Measurements from ENCODE around the gene PPP1R9A.

Gene PPP1R9A

DNA sequence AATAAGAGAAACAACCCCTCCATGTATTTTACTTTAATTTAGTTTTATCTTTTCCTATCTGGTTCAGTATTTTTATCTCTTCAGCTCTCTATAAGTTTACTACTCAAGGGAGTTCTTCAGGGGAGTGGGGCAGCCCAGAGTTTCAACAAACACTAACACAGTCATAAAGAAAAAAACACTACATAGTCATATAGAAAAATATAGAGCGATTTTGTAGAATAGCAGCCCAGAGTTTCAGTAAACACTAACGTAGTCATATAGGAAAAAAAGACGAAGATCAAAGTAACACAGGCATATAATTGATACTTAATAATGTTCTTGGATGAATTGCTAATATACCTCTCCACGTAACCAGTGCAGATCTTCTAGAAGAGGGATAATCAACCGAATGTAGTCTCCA, 362.2 kb downstream of the PPP1R9A start:
- DNase-seq = no peak

DNA sequence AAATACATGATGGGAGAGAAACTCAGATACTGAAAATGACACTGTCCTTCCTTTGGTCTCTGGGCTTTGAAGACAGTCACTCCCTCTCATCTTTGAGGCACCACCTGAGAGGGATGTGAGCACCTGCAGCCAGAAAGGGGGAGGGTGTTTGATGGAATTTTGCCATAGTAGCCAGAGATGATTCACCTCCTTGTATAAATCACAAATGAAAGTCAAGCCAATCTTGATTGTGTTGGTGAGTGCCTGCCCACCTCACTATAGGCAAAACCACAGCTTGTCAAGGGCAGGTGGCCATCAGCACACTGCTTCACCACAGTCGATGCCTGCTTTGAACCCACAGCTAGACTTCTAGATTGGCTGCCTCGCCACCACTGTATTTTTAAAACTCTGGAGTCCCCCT, 368.7 kb downstream of the PPP1R9A start:
- no peak for DNase-seq

DNA sequence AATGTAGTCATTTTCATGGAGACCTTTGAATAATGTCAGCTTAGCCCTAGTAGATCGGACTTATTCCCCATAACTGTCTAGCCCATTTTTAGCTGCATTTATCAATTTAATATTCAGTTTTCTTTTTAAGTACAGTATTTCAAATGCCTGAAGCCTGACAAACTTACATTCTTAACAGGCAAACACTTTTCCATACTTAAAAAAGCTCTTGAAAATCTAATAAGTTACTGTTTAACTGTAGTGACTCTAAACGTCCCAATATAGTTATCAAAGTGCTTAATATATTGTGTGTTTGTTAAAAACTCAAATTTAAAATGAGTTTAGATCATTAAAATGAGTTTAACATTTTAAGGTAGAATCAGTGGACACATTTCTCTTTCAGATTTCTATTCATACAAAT, 372.0 kb downstream of the PPP1R9A start:
- DNase-seq = no peak

DNA sequence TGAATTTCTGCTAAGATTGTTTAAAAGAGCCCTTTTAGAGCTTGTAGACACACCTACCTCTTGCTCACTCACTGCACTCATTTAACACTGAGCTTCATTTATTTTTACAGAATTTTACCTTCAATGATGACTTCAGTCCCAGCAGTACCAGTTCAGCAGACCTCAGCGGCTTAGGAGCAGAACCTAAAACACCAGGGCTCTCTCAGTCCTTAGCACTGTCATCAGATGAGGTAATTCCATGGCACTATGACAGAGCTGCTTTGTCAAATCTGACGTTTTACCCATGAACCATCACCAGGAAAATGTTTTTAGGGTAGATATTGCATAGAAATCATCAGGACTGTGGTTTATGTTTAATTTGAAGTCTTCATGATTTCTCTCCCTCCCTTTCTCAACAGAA, 378.7 kb downstream of the PPP1R9A start:
- DNase-seq = no peak

DNA sequence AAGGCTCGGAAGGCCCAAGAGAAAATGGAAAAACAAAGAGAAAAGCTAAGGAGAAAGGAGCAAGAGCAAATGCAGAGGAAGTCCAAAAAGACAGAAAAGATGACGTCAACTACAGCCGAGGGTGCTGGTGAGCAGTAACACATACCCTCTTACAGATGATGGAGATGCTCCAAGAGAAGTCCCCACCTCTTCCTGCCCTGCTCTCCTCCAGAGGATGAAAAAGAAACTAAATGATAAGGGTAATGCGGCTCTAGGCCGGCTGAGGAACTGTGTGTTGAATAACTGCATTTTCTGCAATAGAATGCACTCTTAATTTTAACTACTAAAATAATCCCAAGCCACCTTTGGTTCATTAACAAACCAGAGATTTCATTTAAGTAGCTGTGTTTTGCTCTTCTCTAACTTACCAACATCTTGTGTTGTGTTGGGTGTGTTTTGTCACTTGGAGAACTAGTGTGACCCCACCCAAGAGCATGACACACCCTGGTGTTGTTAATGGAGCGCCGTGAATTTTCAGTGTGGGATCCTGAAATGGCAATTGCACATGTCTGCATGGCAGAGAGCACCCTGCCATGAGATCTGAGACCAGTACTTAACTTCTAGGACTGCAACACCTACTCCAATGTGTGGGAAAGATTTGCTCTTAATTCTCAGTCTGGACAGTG, 382.9 kb downstream of the PPP1R9A start:
- DNase-seq = no peak

DNA sequence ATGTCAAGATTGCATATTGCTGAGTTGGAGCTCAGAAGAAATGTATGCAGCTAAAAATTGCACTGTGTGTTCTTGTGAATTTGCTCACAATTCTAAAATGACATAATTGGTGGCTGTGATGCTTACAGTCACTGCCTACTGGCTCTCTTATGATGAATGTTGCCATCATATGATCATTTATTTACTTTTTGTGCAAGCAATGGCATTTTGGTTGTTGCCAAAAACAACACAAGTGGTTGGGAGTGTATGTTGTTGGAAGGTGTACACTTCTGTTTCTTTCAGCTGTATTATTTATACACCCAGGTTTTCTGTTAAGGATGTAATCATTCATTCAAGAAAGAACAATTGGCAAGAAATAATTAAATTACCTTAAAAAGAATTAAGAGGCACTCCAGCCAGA, 388.0 kb downstream of the PPP1R9A start:
- no peak for DNase-seq

DNA sequence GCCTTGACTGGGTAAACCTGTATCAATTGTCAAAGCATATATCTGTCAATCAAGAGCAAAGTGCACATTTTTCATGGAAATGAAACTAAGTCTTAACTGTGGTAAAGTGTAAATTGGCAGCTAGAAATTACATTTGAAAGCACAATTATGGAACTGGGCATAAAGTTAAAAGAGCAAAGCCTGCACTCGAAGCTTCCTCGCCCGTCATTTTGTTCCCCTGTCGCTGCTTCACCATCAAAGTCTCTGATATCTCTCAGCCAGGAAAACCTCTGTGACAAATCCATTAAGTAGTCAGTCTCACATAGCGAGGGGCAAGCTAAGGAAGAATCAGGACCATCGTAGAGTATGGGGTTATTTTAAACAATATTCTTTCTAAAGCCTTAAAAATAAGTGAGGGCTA, 389.1 kb downstream of the PPP1R9A start:
- DNase-seq = no peak

DNA sequence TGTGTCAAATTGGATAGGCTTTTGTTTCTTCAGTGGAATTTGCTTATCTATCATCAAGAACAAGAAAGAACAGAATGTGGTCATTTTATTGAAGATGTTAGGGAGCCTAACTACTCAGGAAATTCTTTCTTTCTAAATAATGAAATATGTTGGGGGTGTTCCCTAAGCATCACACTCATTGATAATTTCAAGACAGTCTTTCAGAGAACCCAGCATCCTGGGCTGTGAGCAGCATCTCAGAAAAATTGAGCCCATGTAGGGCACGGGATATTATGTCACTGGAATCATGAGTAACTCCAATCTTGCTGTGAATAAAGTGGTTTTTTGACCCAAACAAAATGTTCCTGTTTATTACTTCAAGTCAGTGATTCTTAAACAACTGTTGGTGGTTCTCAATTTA, 389.6 kb downstream of the PPP1R9A start:
- no peak for DNase-seq

DNA sequence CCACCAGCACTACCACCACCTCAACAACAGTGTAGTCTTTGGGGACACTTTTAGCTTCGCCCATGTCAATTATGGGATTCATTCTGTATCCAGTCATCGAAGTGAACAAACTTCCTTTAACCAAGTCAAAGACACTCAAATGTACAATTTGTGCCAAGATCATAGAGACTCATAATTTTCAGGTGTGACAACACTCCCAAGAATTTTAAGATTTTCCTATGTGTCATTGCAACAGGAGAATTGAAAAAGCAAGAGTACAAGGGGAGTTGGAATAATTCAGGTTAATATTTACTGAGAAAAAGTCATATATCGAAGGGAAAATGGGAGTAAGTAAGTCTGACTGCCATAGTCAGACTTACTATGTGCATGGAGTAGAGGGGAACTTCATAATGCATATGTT, 390.7 kb downstream of the PPP1R9A start:
- no peak for DNase-seq

DNA sequence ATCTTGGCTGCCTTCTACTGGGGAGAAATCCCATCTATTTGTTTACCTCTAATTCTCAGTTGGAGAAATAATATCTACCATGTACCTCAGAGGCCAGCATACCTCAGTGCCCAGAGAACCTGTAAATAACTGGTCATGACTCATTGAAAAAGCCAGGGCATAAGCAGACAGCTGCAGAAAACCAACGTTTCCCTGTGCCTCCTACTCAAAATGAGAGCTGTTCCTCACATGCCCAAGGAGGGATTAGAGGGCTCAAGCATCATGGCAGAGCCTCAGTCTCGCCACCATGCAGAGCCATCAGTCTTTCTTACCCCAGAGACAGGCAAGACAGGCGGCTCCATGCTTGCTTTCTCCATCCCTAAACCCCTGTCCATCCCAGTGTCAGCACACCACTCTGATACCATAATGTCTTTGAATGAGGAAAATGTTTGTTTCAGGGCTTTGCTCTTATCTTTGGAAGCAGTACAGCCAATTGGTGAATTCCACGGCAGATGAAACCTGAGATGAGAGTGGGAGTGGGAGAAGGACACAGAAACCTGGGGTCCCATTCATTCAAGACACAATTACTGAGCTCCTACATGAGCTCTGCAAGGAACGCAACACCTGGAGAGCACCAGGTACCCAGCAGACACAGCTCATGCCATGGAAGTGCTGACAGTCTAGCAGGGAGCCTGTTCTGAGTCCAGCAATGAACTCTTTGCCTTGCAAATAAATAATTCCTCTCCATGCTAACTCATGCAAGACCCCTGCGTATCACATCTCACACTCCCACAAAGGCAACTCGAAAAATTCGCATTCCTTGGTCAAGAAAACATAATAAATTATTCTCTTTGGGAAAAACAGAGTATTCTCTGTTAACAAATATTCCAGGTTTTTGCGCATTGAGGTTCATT, 395.9 kb downstream of the PPP1R9A start:
- DNase-seq = peak; percentile 12

DNA sequence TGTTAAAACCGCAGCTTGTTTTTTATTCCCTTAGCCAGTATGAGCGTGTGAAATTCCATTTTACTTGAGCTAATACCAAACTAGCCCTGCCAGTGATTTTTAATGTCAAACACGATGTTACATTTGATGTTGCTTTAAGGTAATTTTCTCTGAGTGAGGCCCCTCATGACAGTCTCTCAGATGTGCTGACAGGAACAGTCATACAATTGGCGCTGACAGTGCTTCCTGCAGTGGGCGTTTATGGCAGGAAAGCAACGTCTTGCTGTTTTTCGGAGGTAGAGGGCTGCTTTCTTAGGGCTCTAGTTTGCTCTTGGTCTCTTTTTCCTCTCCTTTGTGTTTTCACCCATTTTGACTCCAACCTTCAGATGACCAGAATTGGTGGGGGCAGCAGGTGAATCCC, 397.6 kb downstream of the PPP1R9A start:
- DNase-seq = no peak

DNA sequence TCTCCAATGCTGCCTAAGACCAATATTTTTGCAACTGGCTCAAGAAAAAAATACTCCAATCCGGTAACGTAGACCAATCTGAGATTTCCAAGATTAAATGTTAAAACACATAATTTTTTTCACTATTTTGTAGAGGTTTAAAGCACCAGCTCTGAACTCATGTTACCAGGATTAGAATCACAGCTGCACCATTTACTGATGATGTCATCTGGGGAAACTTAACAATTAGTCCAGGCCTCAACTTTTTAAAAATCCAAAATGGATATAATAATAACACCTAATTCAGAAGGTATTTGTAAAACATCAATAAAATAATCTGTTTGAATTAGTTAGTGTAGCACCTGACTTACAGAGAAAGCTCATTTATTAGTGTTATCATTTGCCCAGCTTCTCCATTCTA, 402.6 kb downstream of the PPP1R9A start:
- no peak for DNase-seq

DNA sequence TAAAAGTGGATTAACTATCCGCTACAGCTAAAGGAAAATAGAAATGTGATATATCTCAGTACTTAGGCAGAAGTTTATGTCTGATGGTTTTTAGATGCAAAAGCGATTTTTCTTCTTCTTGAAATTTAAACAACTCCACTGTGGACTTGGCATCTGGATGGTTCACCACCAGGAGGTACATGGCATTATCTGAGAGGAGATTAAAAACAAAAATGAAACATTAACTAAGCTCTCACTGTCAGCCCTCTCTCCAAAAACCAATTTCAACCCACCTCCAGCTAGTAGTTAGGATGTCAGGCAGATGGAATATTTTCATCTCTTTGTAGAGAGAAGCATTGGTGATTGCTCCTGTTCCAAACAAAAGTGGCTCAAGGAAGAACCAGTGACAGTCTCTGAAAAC, 404.0 kb downstream of the PPP1R9A start:
- no peak for DNase-seq

DNA sequence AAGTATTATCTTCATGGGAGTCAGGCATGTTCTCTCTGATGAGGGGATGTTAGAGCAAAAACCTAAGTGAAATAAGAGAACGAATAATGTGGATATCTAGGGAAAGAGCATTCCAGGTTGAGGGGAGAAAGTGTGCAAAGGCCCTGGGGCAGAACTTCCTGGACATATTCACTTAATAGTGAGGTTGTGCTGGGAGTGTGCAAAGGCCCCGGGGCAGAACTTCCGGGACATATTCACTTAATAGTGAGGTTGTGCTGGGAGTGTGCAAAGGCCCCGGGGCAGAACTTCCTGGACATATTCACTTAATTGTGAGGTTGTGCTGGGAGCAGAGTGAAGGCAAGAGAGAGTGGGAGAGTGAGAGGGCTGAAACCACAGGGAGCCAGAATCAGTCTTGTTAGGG, 405.2 kb downstream of the PPP1R9A start:
- no peak for DNase-seq

DNA sequence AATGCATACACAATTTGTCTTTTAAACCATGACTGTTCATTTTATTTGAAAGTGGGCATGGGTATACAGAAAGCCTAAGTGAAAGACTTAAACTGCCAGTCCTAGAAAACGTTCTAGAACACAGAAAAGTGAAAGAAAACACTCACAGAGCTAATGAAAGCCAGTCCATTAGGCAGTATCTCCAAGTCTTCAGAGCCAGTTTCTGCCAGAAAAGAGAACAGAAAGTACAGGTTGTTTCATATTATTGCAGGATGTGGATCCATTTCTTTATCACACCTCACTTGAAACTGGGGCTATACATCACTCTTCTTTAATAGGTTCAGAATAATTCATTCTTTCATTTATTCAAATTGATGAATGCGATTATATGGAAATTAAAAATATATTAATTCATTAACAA, 409.2 kb downstream of the PPP1R9A start:
- DNase-seq = no peak

DNA sequence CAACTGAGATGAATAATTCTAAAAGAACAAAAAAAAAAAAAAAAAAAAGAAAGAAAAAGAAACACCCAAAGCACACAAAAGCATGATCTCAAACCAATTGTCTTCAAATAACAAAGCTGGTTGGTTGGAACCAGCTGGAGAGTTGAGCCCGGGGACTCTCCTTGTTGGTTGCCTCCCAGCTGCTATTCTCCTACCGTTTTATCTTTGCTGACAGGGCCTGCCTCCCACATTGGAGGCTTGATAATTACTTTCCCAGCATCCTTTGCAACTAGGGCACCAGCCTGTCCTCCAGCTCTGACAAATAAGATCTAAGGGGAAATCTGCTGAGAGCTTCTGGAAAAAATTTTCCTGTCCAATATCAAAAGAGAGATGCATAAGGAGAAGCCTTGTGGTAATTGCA, 410.2 kb downstream of the PPP1R9A start:
- no peak for DNase-seq

DNA sequence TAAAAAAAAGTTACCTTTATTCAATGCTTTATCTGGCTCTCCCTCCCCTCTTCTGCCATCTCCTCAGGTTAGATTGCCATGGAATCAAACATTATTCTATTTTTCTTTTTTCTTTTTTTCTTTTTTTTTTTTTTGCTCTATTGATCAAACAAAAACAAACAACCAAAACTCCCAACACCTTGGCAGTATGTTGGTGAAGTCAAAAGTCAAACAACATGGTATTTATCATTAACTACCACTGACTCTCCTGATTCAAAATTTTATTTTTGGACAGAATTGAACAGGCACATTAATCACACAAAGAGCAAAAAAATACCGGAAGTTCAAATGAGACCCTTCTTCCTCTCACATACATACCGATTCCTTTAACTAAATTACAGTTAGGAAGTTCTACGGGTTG, 410.6 kb downstream of the PPP1R9A start:
- DNase-seq = no peak

DNA sequence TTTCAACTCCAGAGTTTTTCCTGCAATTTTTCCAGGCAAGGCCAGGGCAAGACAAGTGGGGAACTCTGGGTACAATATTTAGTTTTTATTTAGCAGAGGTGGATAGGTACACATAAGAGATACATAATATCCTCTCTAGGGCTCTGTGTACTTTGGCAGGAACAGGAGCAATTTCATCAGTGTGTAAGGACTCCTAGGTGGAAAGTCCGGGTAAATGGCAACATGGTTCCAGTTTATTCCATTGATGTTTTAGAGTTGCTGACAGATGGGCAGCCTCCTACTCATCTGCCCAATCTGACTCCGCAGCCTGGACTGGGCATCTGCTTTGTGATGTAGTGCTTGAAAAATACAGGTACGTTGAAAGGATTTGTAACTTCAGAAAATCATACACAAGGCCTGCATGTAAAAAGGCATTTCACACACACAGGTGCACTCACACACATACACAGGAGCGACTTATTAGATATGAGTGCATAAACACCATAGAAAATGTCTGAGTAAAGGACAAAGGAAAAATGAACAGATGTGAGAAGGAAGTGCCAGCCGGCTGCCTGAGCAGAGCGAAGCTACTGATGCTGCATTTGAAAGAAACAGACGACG, 411.2 kb downstream of the PPP1R9A start:
- DNase-seq = no peak

DNA sequence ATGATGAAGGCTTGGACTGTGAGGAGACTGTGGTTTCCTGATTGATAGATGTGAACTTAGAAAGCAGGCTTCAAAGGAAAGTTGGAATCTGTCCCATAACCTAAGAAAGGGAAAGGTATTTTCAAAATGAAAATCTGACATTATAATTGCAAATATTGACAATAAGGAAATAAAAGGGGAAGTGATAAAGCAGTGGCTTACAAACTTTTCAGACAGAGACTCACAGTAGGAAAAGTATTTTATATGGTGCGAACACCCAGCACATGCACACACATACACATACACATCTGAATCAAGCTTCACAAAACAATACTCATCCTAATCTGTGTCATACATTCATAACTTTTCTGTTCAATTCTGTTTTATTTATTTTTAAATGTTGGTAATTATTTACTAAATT, 412.2 kb downstream of the PPP1R9A start:
- no peak for DNase-seq

DNA sequence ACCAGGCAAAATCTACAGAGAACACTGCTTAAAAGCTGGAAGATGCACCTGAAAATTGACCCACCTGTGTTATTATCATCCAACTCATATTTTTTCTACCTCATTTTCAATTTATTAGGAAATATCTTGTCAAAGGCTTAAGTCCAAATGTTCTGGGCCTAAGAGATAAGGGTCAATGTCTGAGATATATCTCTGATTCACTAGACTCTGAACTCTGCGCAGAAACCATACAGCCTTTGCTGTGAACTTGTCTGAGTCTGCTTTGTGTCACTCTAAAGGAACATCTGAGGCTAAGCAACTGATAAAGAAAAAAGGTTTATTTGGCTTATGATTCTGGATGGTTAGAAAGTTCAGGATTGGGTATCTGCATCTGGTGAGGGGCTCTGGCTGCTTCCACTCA, 413.3 kb downstream of the PPP1R9A start:
- DNase-seq = no peak

DNA sequence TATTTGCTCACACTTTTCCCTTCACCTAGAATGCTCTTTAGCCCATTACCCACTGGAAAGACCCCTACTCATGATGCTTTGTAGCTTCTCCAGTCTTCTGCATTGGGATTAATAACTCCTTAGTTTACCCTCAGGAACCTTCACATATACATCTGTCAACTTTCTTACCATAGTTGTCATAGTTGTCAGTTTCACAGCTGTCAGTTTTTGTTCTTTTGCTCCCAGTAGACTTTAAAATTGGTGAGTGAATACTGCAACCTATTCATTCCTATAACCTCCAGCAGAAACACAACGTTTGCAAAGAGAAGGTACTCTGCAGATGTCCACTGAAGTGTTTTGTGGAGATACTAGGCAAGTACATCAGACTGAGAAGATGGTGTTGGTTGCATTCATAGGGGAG, 414.3 kb downstream of the PPP1R9A start:
- no peak for DNase-seq

DNA sequence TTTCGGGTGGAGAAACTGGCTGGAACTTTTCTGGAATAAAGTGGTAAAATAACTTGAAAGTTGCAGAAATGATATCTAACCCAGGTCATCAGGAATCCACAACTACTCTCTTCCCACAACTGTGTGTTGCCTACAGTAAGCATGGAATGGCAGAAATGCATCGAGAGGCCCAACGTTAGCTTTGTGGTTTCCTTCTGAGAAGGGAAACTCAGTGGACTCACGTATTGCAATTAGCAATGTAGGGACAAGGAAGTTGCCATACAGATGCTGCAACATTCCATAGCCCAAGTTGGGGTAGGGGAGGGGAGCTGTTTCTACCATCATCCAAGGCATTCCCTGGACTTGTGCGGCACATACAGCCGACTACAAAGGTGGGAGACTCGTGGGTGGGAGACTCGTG, 415.0 kb downstream of the PPP1R9A start:
- no peak for DNase-seq

DNA sequence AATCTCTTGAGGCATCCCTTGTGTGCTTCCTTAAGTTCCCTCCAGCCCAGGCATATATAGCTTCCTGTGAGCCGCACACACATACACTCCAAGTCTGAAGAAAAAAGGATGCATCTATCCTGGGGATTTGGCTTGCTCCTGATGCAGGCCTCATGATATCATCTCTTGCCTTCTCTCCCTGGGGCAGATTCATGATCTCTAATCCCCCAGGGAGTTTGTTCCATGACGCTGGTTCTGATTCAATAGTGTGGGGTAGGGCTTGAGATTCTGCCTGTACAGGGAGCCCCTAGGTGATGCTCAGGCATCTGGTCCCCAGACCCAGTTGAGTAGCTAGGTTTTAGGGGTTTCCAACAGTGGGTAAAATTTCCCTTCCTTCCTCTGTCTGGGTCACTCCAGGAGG, 415.5 kb downstream of the PPP1R9A start:
- no peak for DNase-seq

DNA sequence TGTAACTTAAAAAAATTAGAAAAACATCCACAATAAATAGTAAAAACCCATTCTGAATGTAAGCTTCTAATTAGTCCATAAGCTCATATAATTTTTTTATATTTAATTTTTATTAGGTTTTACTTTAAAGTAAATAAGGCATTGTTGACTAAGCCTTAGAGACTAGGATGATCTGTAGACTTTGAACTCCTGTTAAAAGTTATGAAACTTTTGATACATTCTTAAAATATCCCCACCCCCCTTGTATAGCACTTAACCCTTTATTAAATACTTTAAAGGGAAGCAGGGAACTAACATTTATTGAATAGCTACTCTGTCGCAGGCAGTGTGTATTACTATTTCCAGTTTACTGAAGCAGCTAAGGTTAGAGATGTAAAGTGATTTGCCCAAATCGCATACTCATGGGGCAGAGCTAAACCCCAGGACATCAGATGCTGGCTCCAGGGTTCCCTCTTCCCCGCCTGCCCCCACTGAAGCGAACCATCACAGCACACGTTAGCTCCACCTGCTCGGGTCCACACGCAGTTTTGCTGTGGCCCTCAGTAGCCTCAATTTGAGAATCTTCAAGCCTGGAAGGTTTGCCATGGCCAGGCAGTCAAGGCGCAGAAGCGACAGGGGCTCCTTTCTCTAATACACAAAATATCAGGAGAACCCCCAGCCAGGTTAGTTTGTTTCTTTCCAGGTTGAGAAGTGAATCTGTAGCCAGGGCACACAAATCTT, 416.2 kb downstream of the PPP1R9A start:
- DNase-seq = peak; percentile 28

All from NCI-H146 (cell line).